OCI-LY3 (cell line): ENCODE measurements around the gene ZC3H7A.

Experiments used
- H2AFZ ChIP-seq: fragments of 200-600, 300-600 bp; shearing (Covaris generic); 2 replicates; pipeline ENCODE4 v1.6.0; 2014; ENCODE audit warnings: antibody characterized with exemption, low read depth, low read length
- H3K27ac ChIP-seq: fragments of 200-600, 300-600 bp; sonication (generic); 2 replicates; pipeline ENCODE4 v1.5.1; 2014; ENCODE audit warnings: mild to moderate bottlenecking, low read length, moderate library complexity, mixed read lengths
- H3K27me3 ChIP-seq: fragments of 200-600, 300-600 bp; sonication (generic); 2 replicates; pipeline ENCODE4 v1.6.1; 2014; ENCODE audit warnings: low read depth, low read length, mixed read lengths
- H3K36me3 ChIP-seq: fragments of 200-600, 300-600 bp; sonication (generic); replicated peaks from 2 replicates; pipeline ENCODE3; 2014; ENCODE audit warnings: low read depth, low read length, mixed read lengths
- H3K4me1 ChIP-seq: fragments of 300-600, 200-600 bp; sonication (generic); 2 replicates; pipeline ENCODE4 v1.6.1; 2014; ENCODE audit warnings: low read length, mixed read lengths
- H3K4me2 ChIP-seq: fragments of 200-600, 300-600 bp; sonication (generic); 2 replicates; pipeline ENCODE4 v1.6.1; 2014; ENCODE audit warnings: low read length, mixed read lengths
- H3K4me3 ChIP-seq: fragments of 300-600, 200-600 bp; sonication (generic); 2 replicates; pipeline ENCODE4 v1.5.1; 2014; ENCODE audit warnings: antibody characterized with exemption, mild to moderate bottlenecking, low read length, moderate library complexity
- H3K79me2 ChIP-seq: fragments of 300-600, 200-600 bp; shearing (Covaris generic); 2 replicates; pipeline ENCODE4 v1.6.1; 2014; ENCODE audit warnings: mild to moderate bottlenecking, low read length, mixed read lengths
- H3K9ac ChIP-seq: fragments of 300-600, 200-600 bp; shearing (Covaris generic); 2 replicates; pipeline ENCODE4 v1.6.0; 2014; ENCODE audit warnings: mild to moderate bottlenecking, low read length, moderate library complexity
- H3K9me3 ChIP-seq: fragments of 200-600, 300-600 bp; shearing (Covaris generic); 2 replicates; pipeline ENCODE4 v1.6.1; 2014; ENCODE audit warnings: low read length, mixed read lengths; ENCODE audit not compliant: insufficient read depth
- H4K20me1 ChIP-seq: fragments of 200-600, 300-600 bp; sonication (generic); 2 replicates; pipeline ENCODE4 v1.6.1; 2016; ENCODE audit warnings: low read length, mixed read lengths; ENCODE audit not compliant: insufficient read depth
- CTCF ChIP-seq: fragments of 200-600, 300-600 bp; sonication (generic); IDR thresholded peaks from 2 replicates; pipeline ENCODE4 v1.5.1; 2014; ENCODE audit warnings: antibody characterized with exemption, low read length, low read depth
- EZH2phosphoT487 ChIP-seq: fragments of 200-600 bp; shearing (Covaris generic); IDR thresholded peaks from 2 replicates; pipeline ENCODE4 v1.6.1; 2018; ENCODE audit warnings: antibody characterized with exemption, mixed run types, low read depth

The ZC3H7A gene

GRCh38 chr16:11734025-11734652 is 62.9 kb downstream of the ZC3H7A start:
- H3K79me2 ChIP-seq, result peaks cover 98% of the 10 kb centered on the region
- no peaks in the 10 kb centered on the region for H3K9me3 ChIP-seq
- no peaks in the 10 kb centered on the region for H3K27me3 ChIP-seq
- peaks cover 72% of the 10 kb centered on the region for H4K20me1 ChIP-seq
- no peak overlapping the region for H2AFZ ChIP-seq
- peaks cover 58% of the 10 kb centered on the region for H3K4me1 ChIP-seq
- TF ChIP-seq CTCF (no peak), EZH2phosphoT487 (no peak)
- peak overlapping the region; percentile 71 for H3K27ac ChIP-seq
- peak overlapping the region; percentile 61 for H3K4me2 ChIP-seq
- H3K4me3 ChIP-seq, result peak overlapping the region; percentile 24
- no peak overlapping the region for H3K9ac ChIP-seq
- H3K36me3 ChIP-seq, result peaks cover 82% of the 10 kb centered on the region

GRCh38 chr16:11731222-11731621 is 65.8 kb downstream of the ZC3H7A start:
- H3K9me3 ChIP-seq, result no peaks in the 10 kb centered on the region
- H3K4me2 ChIP-seq, result no peak overlapping the region
- H3K9ac ChIP-seq, result no peak overlapping the region
- H3K27me3 ChIP-seq, result no peaks in the 10 kb centered on the region
- H3K27ac ChIP-seq, result no peak overlapping the region
- H3K79me2 ChIP-seq, result peaks cover 95% of the 10 kb centered on the region
- H4K20me1 ChIP-seq, result peaks cover 60% of the 10 kb centered on the region
- no peak overlapping the region for H3K4me3 ChIP-seq
- TF ChIP-seq EZH2phosphoT487 (no peak), CTCF (no peak)
- H2AFZ ChIP-seq, result no peak overlapping the region
- H3K4me1 ChIP-seq, result peaks cover 46% of the 10 kb centered on the region
- peaks cover 82% of the 10 kb centered on the region for H3K36me3 ChIP-seq

GRCh38 chr16:11729787-11730186 is 67.3 kb downstream of the ZC3H7A start:
- H3K27ac ChIP-seq, result no peak overlapping the region
- peaks cover 94% of the 10 kb centered on the region for H3K79me2 ChIP-seq
- H3K9me3 ChIP-seq, result no peaks in the 10 kb centered on the region
- TF ChIP-seq EZH2phosphoT487 (no peak), CTCF (no peak)
- H3K27me3 ChIP-seq, result no peaks in the 10 kb centered on the region
- H3K36me3 ChIP-seq, result peaks cover 82% of the 10 kb centered on the region
- no peak overlapping the region for H2AFZ ChIP-seq
- H3K9ac ChIP-seq, result no peak overlapping the region
- H3K4me1 ChIP-seq, result peaks cover 32% of the 10 kb centered on the region
- H3K4me2 ChIP-seq, result no peak overlapping the region
- no peak overlapping the region for H3K4me3 ChIP-seq
- peaks cover 56% of the 10 kb centered on the region for H4K20me1 ChIP-seq

- Histone ChIP-seq H3K27ac (peak overlapping the region; percentile 42; the same call in 1 of the 2 replicates), H3K4me3 (no peak overlapping the region), H4K20me1 (peaks cover 61% of the 10 kb centered on the region), H3K9ac (no peak overlapping the region), H3K79me2 (peaks cover 92% of the 10 kb centered on the region), H3K4me2 (peak overlapping the region; percentile 5; the same call in 1 of the 2 replicates), H2AFZ (no peak overlapping the region), H3K27me3 (no peaks in the 10 kb centered on the region), H3K36me3 (peaks cover 79% of the 10 kb centered on the region), H3K4me1 (peaks cover 18% of the 10 kb centered on the region), H3K9me3 (no peaks in the 10 kb centered on the region)
- no peak for TF ChIP-seq CTCF
- TF ChIP-seq EZH2phosphoT487, result no peak
These were observed 69.1 kb downstream of the ZC3H7A start for GRCh38 chr16:11727796-11728543.
